ENCODE results near the gene SIK1.
"Not testable (repeated sequence)": the region's sequence is repeated elsewhere in the genome, so short reads cannot be mapped to it uniquely, and the experiment has no call there.

DNA sequence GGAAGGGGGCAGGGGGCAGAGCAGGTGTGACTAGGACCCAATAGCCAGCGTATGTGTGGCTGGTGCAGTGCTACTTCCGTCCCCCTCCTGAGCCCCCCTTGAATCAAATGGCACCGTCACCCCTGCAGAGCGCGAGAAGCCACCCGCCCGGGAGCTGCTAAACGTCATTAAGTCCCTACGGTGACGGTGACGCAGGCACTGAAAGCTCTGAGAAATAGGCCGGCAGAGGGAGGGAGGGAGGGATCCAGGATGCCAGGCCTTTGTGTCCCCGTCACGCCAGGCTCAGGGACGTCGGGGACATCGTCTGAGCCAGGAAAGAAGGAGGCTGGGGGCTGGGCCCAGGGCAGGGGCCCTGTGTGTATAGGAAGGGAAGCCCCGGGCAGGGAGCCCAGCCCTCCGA lies 43.6 kb downstream of the SIK1 start:
- TF ChIP-seq, protein P1, sequence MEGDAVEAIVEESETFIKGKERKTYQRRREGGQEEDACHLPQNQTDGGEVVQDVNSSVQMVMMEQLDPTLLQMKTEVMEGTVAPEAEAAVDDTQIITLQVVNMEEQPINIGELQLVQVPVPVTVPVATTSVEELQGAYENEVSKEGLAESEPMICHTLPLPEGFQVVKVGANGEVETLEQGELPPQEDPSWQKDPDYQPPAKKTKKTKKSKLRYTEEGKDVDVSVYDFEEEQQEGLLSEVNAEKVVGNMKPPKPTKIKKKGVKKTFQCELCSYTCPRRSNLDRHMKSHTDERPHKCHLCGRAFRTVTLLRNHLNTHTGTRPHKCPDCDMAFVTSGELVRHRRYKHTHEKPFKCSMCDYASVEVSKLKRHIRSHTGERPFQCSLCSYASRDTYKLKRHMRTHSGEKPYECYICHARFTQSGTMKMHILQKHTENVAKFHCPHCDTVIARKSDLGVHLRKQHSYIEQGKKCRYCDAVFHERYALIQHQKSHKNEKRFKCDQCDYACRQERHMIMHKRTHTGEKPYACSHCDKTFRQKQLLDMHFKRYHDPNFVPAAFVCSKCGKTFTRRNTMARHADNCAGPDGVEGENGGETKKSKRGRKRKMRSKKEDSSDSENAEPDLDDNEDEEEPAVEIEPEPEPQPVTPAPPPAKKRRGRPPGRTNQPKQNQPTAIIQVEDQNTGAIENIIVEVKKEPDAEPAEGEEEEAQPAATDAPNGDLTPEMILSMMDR (IDR thresholded peaks at IDR 0.05), result not testable (repeated sequence)
- not testable (repeated sequence) for TF ChIP-seq POLR2A (IDR thresholded peaks at IDR 0.05)
